Gastrocnemius medialis (tissue), 4 donors: ENCODE data around the gene CYP4V2.

Experiments used
- POLR2A ChIP-seq, 2 donors: fragments of 450-650 bp; IDR thresholded peaks; one replicate each; pipeline ENCODE4 v1.6.1; 2017; ENCODE audit warnings: antibody characterized with exemption in 2 of 2, mild to moderate bottlenecking in 2 of 2, moderate library complexity in 2 of 2
- TF ChIP-seq, protein P1 (sequence below), 5 experiments: fragments of 450-650 bp in 3 of 5; fragments of 200-600 bp in 2 of 5; sonication (generic) in 2 of 5; IDR thresholded peaks in 4 of 5; conservative IDR thresholded peaks in 1 of 5; 1 replicate in 4 of 5; 2 replicates in 1 of 5; pipeline ENCODE4 v1.5.1; 2016 to 2019; ENCODE audit warnings: antibody characterized with exemption in 5 of 5, mild to moderate bottlenecking in 3 of 5, moderate library complexity in 3 of 5

DNA sequence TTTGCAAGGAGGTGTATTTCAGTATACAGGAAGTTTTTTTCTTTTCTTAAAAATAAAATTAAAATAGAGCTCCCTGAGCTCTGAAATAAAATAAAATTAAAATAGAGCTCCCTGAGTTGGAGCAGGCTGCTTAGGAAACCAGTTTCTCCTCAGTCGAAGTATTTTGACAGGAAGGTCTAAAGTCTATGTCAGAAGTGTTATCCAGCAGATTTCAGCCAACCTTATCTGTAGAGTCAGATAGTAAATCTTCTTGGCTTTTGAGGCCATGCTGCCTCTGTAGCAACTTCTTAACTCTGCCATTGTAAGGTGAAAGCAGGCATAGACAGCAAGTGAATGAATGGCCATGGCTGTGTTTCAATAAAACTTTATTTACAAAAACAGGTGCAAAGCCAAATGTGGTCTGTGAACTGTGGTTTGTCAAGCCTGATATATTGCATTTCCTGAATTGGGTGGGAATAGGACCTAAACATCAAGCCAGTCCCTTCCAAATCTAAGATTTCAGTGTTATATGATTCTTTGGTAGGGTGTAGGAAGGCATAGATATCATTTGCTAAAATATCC is 26.4 kb downstream of the CYP4V2 start:
- TF ChIP-seq, protein P1, sequence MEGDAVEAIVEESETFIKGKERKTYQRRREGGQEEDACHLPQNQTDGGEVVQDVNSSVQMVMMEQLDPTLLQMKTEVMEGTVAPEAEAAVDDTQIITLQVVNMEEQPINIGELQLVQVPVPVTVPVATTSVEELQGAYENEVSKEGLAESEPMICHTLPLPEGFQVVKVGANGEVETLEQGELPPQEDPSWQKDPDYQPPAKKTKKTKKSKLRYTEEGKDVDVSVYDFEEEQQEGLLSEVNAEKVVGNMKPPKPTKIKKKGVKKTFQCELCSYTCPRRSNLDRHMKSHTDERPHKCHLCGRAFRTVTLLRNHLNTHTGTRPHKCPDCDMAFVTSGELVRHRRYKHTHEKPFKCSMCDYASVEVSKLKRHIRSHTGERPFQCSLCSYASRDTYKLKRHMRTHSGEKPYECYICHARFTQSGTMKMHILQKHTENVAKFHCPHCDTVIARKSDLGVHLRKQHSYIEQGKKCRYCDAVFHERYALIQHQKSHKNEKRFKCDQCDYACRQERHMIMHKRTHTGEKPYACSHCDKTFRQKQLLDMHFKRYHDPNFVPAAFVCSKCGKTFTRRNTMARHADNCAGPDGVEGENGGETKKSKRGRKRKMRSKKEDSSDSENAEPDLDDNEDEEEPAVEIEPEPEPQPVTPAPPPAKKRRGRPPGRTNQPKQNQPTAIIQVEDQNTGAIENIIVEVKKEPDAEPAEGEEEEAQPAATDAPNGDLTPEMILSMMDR (IDR thresholded peaks at IDR 0.05 in 4 of 5, conservative IDR thresholded peaks at IDR 0.05 in 1 of 5) = no peak
- TF ChIP-seq POLR2A (IDR thresholded peaks at IDR 0.05) = no peak
